Liver (tissue), 9 donors: Measurements from ENCODE around the gene HNRNPA1L2. TPM values are rescaled to one million over a fixed set of nuclear protein-coding genes. Genes with fewer than 3 reads are reported as not detected.
A peak's percentile ranks its signal among the peaks of the same experiment; 100 is the strongest.

Experiments used
- DNase-seq: peaks from one replicate; pipeline ENCODE4 v3.0.0-alpha.2; 2017; ENCODE audit warnings: low spot score
- H3K27ac ChIP-seq, 2 donors: one replicate each; pipeline ENCODE4 v1.7.0; 2013; ENCODE audit warnings: inconsistent platforms in 2 of 2, low read length in 2 of 2, control low read depth in 1 of 2, low read depth in 1 of 2, mild to moderate bottlenecking in 1 of 2
- H3K27me3 ChIP-seq, 4 donors: one replicate each; pipeline versions ENCODE4 v1.6.1 to v1.7.0; 2013; ENCODE audit warnings: low read length in 3 of 4, inconsistent platforms in 1 of 4, mild to moderate bottlenecking in 1 of 4, moderate library complexity in 1 of 4; ENCODE audit not compliant: control insufficient read depth in 4 of 4, insufficient read depth in 4 of 4
- H3K36me3 ChIP-seq, 4 donors: one replicate each; pipeline versions ENCODE4 v1.6.1 to v1.7.0; 2013; ENCODE audit warnings: low read length in 3 of 4, mild to moderate bottlenecking in 3 of 4, low read depth in 1 of 4, moderate library complexity in 1 of 4; ENCODE audit not compliant: control insufficient read depth in 4 of 4, insufficient read depth in 3 of 4
- H3K4me1 ChIP-seq, 4 donors: one replicate each; pipeline versions ENCODE4 v1.6.1 to v1.7.0; 2013; ENCODE audit warnings: low read length in 3 of 4, mild to moderate bottlenecking in 3 of 4, moderate library complexity in 1 of 4; ENCODE audit not compliant: control insufficient read depth in 4 of 4, insufficient read depth in 4 of 4
- H3K4me3 ChIP-seq, 3 donors: one replicate each; pipeline versions ENCODE4 v1.6.1 to v1.7.0; 2013; ENCODE audit warnings: low read length in 3 of 3, control low read depth in 1 of 3, low read depth in 1 of 3, mild to moderate bottlenecking in 1 of 3
- H3K9ac ChIP-seq, 2 donors: one replicate each; pipeline ENCODE4 v1.7.0; 2013; ENCODE audit warnings: low read length in 2 of 2, mild to moderate bottlenecking in 2 of 2, moderate library complexity in 2 of 2, control low read depth in 1 of 2, low read depth in 1 of 2
- H3K9me3 ChIP-seq, 4 donors: one replicate each; pipeline versions ENCODE4 v1.6.1 to v1.7.0; 2013; ENCODE audit warnings: low read length in 3 of 4; ENCODE audit not compliant: control insufficient read depth in 4 of 4
- ATF3 ChIP-seq: IDR thresholded peaks from 2 replicates; pipeline ENCODE4 v1.6.1; 2016; ENCODE audit warnings: antibody characterized with exemption
- EGR1 ChIP-seq, 2 donors: IDR thresholded peaks; 2 replicates each; pipeline ENCODE4 v1.6.1; 2016 to 2018; ENCODE audit warnings: antibody characterized with exemption in 2 of 2, low read depth in 2 of 2
- FOXA1 ChIP-seq: IDR thresholded peaks from 2 replicates; pipeline ENCODE4 v1.6.1; 2016; ENCODE audit warnings: antibody characterized with exemption
- FOXA2 ChIP-seq: IDR thresholded peaks from 2 replicates; pipeline ENCODE4 v1.6.1; 2016; ENCODE audit warnings: antibody characterized with exemption
- GABPA ChIP-seq, 2 donors: IDR thresholded peaks in 1 of 2; conservative IDR thresholded peaks in 1 of 2; 2 replicates each; pipeline ENCODE4 v1.6.1; 2016; ENCODE audit warnings: antibody characterized with exemption in 2 of 2, mild to moderate bottlenecking in 1 of 2, moderate library complexity in 1 of 2
- HNF4A ChIP-seq, 2 donors: conservative IDR thresholded peaks; 2 replicates each; pipeline ENCODE4 v1.6.1; 2016; ENCODE audit warnings: antibody characterized with exemption in 2 of 2, mild to moderate bottlenecking in 2 of 2
- HNF4G ChIP-seq: IDR thresholded peaks from 2 replicates; pipeline ENCODE4 v1.6.1; 2016; ENCODE audit warnings: antibody characterized with exemption
- JUND ChIP-seq, 2 donors: IDR thresholded peaks; 2 replicates each; pipeline ENCODE4 v1.6.1; 2016; ENCODE audit warnings: antibody characterized with exemption in 2 of 2
- NR2F2 ChIP-seq: IDR thresholded peaks from 2 replicates; pipeline ENCODE4 v1.6.1; 2016; ENCODE audit warnings: antibody characterized with exemption
- RAD21 ChIP-seq, 2 donors: IDR thresholded peaks; 2 replicates each; pipeline ENCODE4 v1.6.1; 2016; ENCODE audit warnings: antibody characterized with exemption in 2 of 2, mild to moderate bottlenecking in 2 of 2
- REST ChIP-seq: IDR thresholded peaks from 2 replicates; pipeline ENCODE4 v1.6.1; 2016; ENCODE audit warnings: antibody characterized with exemption, mild to moderate bottlenecking
- RXRA ChIP-seq, 2 donors: IDR thresholded peaks; 2 replicates each; pipeline ENCODE4 v1.6.1; 2017 to 2018; ENCODE audit warnings: antibody characterized with exemption in 2 of 2, mild to moderate bottlenecking in 1 of 2
- SP1 ChIP-seq: IDR thresholded peaks from 2 replicates; pipeline ENCODE4 v1.6.1; 2018; ENCODE audit warnings: antibody characterized with exemption, mild to moderate bottlenecking
- TAF1 ChIP-seq: conservative IDR thresholded peaks from 2 replicates; pipeline ENCODE4 v1.6.1; 2016; ENCODE audit warnings: antibody characterized with exemption, mild to moderate bottlenecking
- YY1 ChIP-seq: IDR thresholded peaks from 2 replicates; pipeline ENCODE4 v1.6.1; 2016; ENCODE audit warnings: antibody characterized with exemption, mild to moderate bottlenecking
- ZBTB33 ChIP-seq: IDR thresholded peaks from 2 replicates; pipeline ENCODE4 v1.6.1; 2016; ENCODE audit warnings: antibody characterized with exemption
- WGBS: extraction: QIAGEN DNeasy Blood & Tissue Kit; methylation state at CpG from one replicate; pipeline ENCODE4 v1.1.7; 2013; 5-methylcytosine and 5-hydroxymethylcytosine counted together
- polyA plus RNA-seq, 2 donors: library from polyadenylated mRNA; stranded (reverse) in 1 of 2; unstranded in 1 of 2; fragments of 200-250 nt in 1 of 2; fragments of >200 nt in 1 of 2; fragmentation: Nextera tagmentation in 1 of 2; extraction: Ambion mirVana in 1 of 2; gene quantifications; one replicate each; pipeline versions ENCODE4 v1.2.1 to v1.2.3, GENCODE V29; 2013 to 2015
- total RNA-seq, 2 donors: library from RNA; depleted of rRNA; stranded (reverse); fragments of >200 nt; gene quantifications; one replicate each; pipeline ENCODE4 v1.2.3, GENCODE V29; 2014
- TF ChIP-seq, protein P1 (sequence below): IDR thresholded peaks from 2 replicates; pipeline ENCODE4 v1.6.1; 2016; ENCODE audit warnings: antibody characterized with exemption
- TF ChIP-seq, protein P2 (sequence below): fragments of 150-350 bp; IDR thresholded peaks from 2 replicates; pipeline ENCODE4 v1.5.1; 2017; ENCODE audit warnings: improper control_type of control experiment, low read depth, low read length; ENCODE audit not compliant: missing input control
- donor health status: healthy.
- donor health status: healthy.
- donor health status: healthy.
- donor health status: healthy.
- donor health status: healthy.

The HNRNPA1L2 gene
- total and polyA plus RNA-seq, 4 donors = 0.81 to 2.4 (median 1.2) TPM

DNA sequence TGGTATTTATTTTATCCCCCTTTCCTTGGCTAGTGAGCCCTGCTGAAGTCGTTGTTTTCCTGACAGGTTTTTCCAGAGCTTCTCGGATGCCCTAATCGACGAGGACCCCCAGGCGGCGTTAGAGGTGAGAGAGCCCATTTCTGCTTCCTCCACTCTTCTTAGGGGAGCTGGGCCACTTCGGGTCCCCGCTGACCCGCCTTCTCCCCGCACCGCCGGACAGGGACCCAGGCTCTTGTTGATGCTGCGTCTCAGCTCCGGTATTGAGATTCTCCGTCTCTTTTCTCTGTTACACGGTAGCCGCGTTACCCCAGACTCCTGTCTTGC lies 10.7 kb downstream of the HNRNPA1L2 start:
- no peaks in the 10 kb centered on the region for H3K27me3 ChIP-seq
- peak overlapping the region; percentile 85 to 93 (median 91) for H3K4me3 ChIP-seq
- WGBS = under 1% methylated on average over 18 of the region's 18 CpGs
- H3K9me3 ChIP-seq = no peaks in the 10 kb centered on the region
- TF ChIP-seq TAF1 (peak; percentile 1), EGR1 (IDR thresholded peaks at IDR 0.05; ENCODE audit: low read depth in 2 of 2) (no peak)
- DNase-seq = no peak
- H3K36me3 ChIP-seq = peaks cover 2 to 4% (median 3%) of the 10 kb centered on the region in 4 donors
- peaks cover 2 to 25% (median 19%) of the 10 kb centered on the region in 4 donors for H3K4me1 ChIP-seq
- peak overlapping the region; percentile 77 to 84 for H3K9ac ChIP-seq
- peak overlapping the region; percentile 95 to 99 for H3K27ac ChIP-seq

GRCh38 chr13:52659340-52659739 lies 17.1 kb downstream of the HNRNPA1L2 start:
- Histone ChIP-seq H3K4me3 (no peak overlapping the region), H3K36me3 (peaks cover 4 to 41% (median 19%) of the 10 kb centered on the region in 4 donors), H3K9ac (no peak overlapping the region), H3K27ac (no peak overlapping the region), H3K9me3 (no peaks in the 10 kb centered on the region), H3K27me3 (no peaks in the 10 kb centered on the region), H3K4me1 (peaks cover 0 to 5% (median 2%) of the 10 kb centered on the region in 4 donors)
- no peak for DNase-seq
- WGBS = 88% methylated on average over 2 of the region's 2 CpGs
- TF ChIP-seq, protein P1, sequence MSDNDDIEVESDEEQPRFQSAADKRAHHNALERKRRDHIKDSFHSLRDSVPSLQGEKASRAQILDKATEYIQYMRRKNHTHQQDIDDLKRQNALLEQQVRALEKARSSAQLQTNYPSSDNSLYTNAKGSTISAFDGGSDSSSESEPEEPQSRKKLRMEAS = no peak
- no peak for TF ChIP-seq HNF4A (conservative IDR thresholded peaks at IDR 0.05)
- no peak for TF ChIP-seq YY1
- no peak for TF ChIP-seq ATF3
- TF ChIP-seq REST = no peak
- TF ChIP-seq JUND (IDR thresholded peaks at IDR 0.05) = no peak
- TF ChIP-seq RXRA (IDR thresholded peaks at IDR 0.05) = no peak
- no peak for TF ChIP-seq NR2F2
- TF ChIP-seq EGR1 (IDR thresholded peaks at IDR 0.05; ENCODE audit: low read depth in 2 of 2) = no peak
- no peak for TF ChIP-seq SP1
- no peak for TF ChIP-seq FOXA1
- TF ChIP-seq, protein P2, sequence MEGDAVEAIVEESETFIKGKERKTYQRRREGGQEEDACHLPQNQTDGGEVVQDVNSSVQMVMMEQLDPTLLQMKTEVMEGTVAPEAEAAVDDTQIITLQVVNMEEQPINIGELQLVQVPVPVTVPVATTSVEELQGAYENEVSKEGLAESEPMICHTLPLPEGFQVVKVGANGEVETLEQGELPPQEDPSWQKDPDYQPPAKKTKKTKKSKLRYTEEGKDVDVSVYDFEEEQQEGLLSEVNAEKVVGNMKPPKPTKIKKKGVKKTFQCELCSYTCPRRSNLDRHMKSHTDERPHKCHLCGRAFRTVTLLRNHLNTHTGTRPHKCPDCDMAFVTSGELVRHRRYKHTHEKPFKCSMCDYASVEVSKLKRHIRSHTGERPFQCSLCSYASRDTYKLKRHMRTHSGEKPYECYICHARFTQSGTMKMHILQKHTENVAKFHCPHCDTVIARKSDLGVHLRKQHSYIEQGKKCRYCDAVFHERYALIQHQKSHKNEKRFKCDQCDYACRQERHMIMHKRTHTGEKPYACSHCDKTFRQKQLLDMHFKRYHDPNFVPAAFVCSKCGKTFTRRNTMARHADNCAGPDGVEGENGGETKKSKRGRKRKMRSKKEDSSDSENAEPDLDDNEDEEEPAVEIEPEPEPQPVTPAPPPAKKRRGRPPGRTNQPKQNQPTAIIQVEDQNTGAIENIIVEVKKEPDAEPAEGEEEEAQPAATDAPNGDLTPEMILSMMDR = no peak
- no peak for TF ChIP-seq RAD21 (IDR thresholded peaks at IDR 0.05)
- no peak for TF ChIP-seq ZBTB33
- no peak for TF ChIP-seq FOXA2
- no peak for TF ChIP-seq GABPA (IDR thresholded peaks at IDR 0.05 in 1 of 2, conservative IDR thresholded peaks at IDR 0.05 in 1 of 2)
- no peak for TF ChIP-seq HNF4G
- TF ChIP-seq TAF1 = no peak
